Fibroblast of lung (primary cell): ENCODE measurements around the gene UNC79. TPM values are rescaled to one million over a fixed set of nuclear protein-coding genes. Genes with fewer than 3 reads are reported as not detected.
"Not testable (repeated sequence)": the region's sequence is repeated elsewhere in the genome, so short reads cannot be mapped to it uniquely, and the experiment has no call there.

Experiments
- DNase-seq, 2 donors: peaks; one replicate each; pipeline versions ENCODE4 v3.0.0 to v3.0.0-alpha.2; 2010; ENCODE audit warnings: low read depth in 2 of 2
- H2AFZ ChIP-seq: 2 replicates; pipeline ENCODE4 v1.5.1; 2012; ENCODE audit warnings: low read length, control low read depth, inconsistent platforms
- H3K27ac ChIP-seq: 2 replicates; pipeline ENCODE4 v1.5.1; 2011; ENCODE audit warnings: low read length, control low read depth; ENCODE audit not compliant: insufficient read depth
- H3K27me3 ChIP-seq: 2 replicates; pipeline ENCODE4 v1.5.1; 2011; ENCODE audit warnings: mild to moderate bottlenecking, low read length; ENCODE audit not compliant: control insufficient read depth, insufficient read depth
- H3K36me3 ChIP-seq: 2 replicates; pipeline ENCODE4 v1.5.1; 2011; ENCODE audit warnings: low read length; ENCODE audit not compliant: control insufficient read depth, insufficient read depth
- H3K4me1 ChIP-seq: 2 replicates; pipeline ENCODE4 v1.5.1; 2011; ENCODE audit warnings: low read length; ENCODE audit not compliant: control insufficient read depth, insufficient read depth; ENCODE audit errors: extremely low read depth
- H3K4me2 ChIP-seq: 2 replicates; pipeline ENCODE4 v1.5.1; 2011; ENCODE audit warnings: low read length, control low read depth; ENCODE audit not compliant: insufficient read depth; ENCODE audit errors: extremely low read depth
- H3K4me3 ChIP-seq, 4 experiments: fragments of 200-600 bp in 1 of 4; sonication (generic) in 1 of 4; replicated peaks in 1 of 4; 2 replicates each; pipeline ENCODE4 v1.5.1; 2011 to 2016; ENCODE audit warnings: low read length in 4 of 4, low read depth in 3 of 4, mild to moderate bottlenecking in 3 of 4, control low read depth in 2 of 4, inconsistent platforms in 1 of 4, mixed read lengths in 1 of 4; ENCODE audit not compliant: insufficient read depth in 1 of 4; ENCODE audit errors: control extremely low read depth in 1 of 4
- H3K79me2 ChIP-seq: 2 replicates; pipeline ENCODE4 v1.5.1; 2012; ENCODE audit warnings: mild to moderate bottlenecking, low read length, inconsistent platforms; ENCODE audit not compliant: control insufficient read depth, insufficient read depth
- H3K9ac ChIP-seq: 2 replicates; pipeline ENCODE4 v1.5.1; 2011; ENCODE audit warnings: mild to moderate bottlenecking, low read length, control low read depth; ENCODE audit not compliant: insufficient read depth
- H3K9me3 ChIP-seq: 2 replicates; pipeline ENCODE4 v1.5.1; 2012; ENCODE audit warnings: low read depth, low read length; ENCODE audit not compliant: control insufficient read depth, insufficient read depth
- H4K20me1 ChIP-seq: 2 replicates; pipeline ENCODE4 v1.5.1; 2011; ENCODE audit warnings: low read length; ENCODE audit not compliant: control insufficient read depth, insufficient read depth; ENCODE audit errors: extremely low read depth
- EZH2 ChIP-seq: IDR thresholded peaks from 2 replicates; pipeline ENCODE4 v1.5.1; 2012; ENCODE audit warnings: low read length, control low read depth, mild to moderate bottlenecking; ENCODE audit errors: missing control alignments
- polyA plus RNA-seq, 2 donors: library from polyadenylated mRNA; depleted of rRNA in 1 of 2; stranded (reverse) in 1 of 2; unstranded in 1 of 2; fragments of >200 nt; gene quantifications; 2 replicates each; pipeline ENCODE4 v1.2.1, GENCODE V29; 2011 to 2012; ENCODE audit warnings: missing spikeins in 1 of 2
- total RNA-seq: library from RNA; depleted of rRNA; stranded (reverse); fragments of >200 nt; gene quantifications from 2 replicates; pipeline ENCODE4 v1.2.1, GENCODE V29; 2014
- TF ChIP-seq, protein P1 (sequence below), 2 donors: IDR thresholded peaks in 1 of 2; conservative IDR thresholded peaks in 1 of 2; 1 replicate in 1 of 2; 2 replicates in 1 of 2; pipeline ENCODE4 v1.5.1; 2011 to 2012; ENCODE audit warnings: low read length in 2 of 2, control low read depth in 1 of 2, inconsistent platforms in 1 of 2, low read depth in 1 of 2, mild to moderate bottlenecking in 1 of 2

Gene UNC79
- total and polyA plus RNA-seq, 2 donors (not counting 1 experiment from before 2014, with no cell fraction given) = 0.02 to 0.17 TPM

DNA sequence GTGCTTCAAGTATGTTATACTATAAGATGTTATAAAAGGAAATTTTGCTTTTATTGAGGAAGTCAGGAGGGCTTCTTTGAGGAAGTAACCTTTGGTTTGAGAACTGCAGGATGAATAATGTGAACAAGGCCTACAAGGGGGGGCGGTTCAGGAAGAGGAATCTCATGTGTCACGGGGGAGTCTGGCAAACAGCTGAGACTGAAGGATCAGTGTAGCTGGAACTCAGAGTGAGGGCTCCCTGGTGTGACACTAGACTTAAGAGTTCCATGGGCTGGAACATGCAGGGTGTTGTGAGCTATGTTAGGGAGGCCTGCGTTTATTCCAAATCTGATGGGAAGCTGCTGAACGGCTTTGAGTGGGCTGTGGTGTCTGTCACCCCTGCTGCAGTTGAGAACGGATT lies 62.3 kb downstream of the UNC79 start:
- Histone ChIP-seq H3K4me2 (no peak overlapping the region), H3K36me3 (no peaks in the 10 kb centered on the region)

DNA sequence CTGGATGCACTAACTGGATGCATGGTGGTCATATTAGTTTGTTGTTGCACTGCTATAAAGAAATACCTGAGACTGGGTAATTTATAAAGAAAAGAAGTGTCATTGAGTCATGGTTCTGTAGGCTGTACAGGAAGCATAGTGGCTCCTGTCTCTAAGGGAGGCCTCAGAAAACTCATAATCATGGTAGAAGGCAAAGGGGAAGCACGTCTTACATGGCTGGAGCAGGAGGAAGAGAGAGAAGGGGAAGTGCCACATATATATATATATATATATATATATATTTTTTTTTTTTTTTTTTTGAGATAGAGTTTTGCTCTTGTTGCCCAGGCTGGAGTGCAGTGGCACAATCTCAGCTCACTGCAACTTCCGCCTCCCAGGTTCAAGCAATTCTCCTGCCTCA lies 62.9 kb downstream of the UNC79 start:
- not testable (repeated sequence) for DNase-seq, H4K20me1 ChIP-seq, H3K79me2 ChIP-seq, H3K4me1 ChIP-seq, H3K27ac ChIP-seq, H3K4me2 ChIP-seq, H3K9me3 ChIP-seq, H3K9ac ChIP-seq, H3K27me3 ChIP-seq, H3K4me3 ChIP-seq, H3K36me3 ChIP-seq, H2AFZ ChIP-seq

More for the DNA sequence above, 62.3 kb downstream of the UNC79 start:
- H3K4me3 ChIP-seq = no peak overlapping the region
- no peaks in the 10 kb centered on the region for H3K27me3 ChIP-seq
- H3K9ac ChIP-seq = no peak overlapping the region
- H3K4me1 ChIP-seq = no peaks in the 10 kb centered on the region
- no peak overlapping the region for H3K27ac ChIP-seq
- no peak overlapping the region for H2AFZ ChIP-seq
- H4K20me1 ChIP-seq = no peaks in the 10 kb centered on the region
- TF ChIP-seq, protein P1, sequence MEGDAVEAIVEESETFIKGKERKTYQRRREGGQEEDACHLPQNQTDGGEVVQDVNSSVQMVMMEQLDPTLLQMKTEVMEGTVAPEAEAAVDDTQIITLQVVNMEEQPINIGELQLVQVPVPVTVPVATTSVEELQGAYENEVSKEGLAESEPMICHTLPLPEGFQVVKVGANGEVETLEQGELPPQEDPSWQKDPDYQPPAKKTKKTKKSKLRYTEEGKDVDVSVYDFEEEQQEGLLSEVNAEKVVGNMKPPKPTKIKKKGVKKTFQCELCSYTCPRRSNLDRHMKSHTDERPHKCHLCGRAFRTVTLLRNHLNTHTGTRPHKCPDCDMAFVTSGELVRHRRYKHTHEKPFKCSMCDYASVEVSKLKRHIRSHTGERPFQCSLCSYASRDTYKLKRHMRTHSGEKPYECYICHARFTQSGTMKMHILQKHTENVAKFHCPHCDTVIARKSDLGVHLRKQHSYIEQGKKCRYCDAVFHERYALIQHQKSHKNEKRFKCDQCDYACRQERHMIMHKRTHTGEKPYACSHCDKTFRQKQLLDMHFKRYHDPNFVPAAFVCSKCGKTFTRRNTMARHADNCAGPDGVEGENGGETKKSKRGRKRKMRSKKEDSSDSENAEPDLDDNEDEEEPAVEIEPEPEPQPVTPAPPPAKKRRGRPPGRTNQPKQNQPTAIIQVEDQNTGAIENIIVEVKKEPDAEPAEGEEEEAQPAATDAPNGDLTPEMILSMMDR (conservative IDR thresholded peaks at IDR 0.05 in 1 of 2, IDR thresholded peaks at IDR 0.05 in 1 of 2; ENCODE audit: low read depth in 1 of 2, low read length in 2 of 2) = no peak
- no peaks in the 10 kb centered on the region for H3K9me3 ChIP-seq
- H3K79me2 ChIP-seq = no peaks in the 10 kb centered on the region
- no peak for DNase-seq

DNA sequence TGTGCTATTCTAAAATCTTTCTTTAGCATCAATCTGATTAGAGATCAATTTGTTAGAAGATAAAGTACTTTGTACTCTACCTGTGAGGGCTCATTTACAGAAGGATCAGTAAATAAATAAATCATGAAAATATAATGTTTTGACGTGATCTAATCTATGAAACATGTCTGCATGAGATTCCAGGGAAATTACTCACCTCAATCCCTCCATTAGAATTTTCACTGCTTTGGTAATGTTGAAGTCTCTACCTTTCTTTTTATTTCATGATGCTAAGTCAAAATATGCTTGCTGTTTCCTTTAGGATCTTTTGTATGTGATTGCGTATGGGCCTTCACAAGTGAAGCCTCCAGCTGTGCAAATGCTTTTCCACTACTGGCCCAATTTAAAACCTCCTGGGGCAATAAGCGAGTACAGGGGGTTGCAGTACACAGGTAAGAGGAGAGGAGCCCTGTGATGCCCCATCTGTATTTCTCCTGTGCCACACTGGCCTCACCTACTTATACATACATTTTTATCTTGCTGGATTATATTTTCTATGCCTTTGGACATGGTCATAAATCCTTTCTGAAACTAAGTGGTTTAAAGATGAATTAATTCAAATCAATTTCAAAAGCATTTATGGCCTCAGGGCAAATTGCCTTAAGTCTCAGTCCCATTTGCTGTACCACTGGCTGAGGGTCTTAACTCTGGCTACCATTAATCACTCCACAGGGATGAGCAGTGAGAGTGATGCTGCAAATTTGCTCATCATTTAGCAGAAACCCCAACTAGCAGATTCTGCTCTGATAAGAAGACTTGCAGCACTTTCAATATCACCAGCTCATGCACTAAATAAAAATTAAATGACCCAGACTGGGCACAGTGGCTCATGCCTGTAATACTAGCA lies 66.4 kb downstream of the UNC79 start:
- no peaks in the 10 kb centered on the region for H3K9me3 ChIP-seq
- no peaks in the 10 kb centered on the region for H3K27me3 ChIP-seq
- H3K4me1 ChIP-seq = no peaks in the 10 kb centered on the region
- no peak overlapping the region for H3K27ac ChIP-seq
- H3K36me3 ChIP-seq = no peaks in the 10 kb centered on the region
- no peak overlapping the region for H3K4me3 ChIP-seq
- H4K20me1 ChIP-seq = no peaks in the 10 kb centered on the region
- H2AFZ ChIP-seq = no peak overlapping the region
- no peak overlapping the region for H3K4me2 ChIP-seq
- no peaks in the 10 kb centered on the region for H3K79me2 ChIP-seq
- TF ChIP-seq EZH2 = no peak
- TF ChIP-seq, protein P1 (conservative IDR thresholded peaks at IDR 0.05 in 1 of 2, IDR thresholded peaks at IDR 0.05 in 1 of 2; ENCODE audit: low read depth in 1 of 2, low read length in 2 of 2) = no peak
- no peak overlapping the region for H3K9ac ChIP-seq
- DNase-seq = no peak
